Middle frontal gyrus (tissue), 1 donor: ENCODE measurements around the gene BICDL2.

Experiments used
- DNase-seq: peaks from one replicate; pipeline ENCODE4 v3.0.0-alpha.2; 2015; ENCODE audit warnings: low spot score; ENCODE audit errors: extremely low spot score

Gene BICDL2

DNA sequence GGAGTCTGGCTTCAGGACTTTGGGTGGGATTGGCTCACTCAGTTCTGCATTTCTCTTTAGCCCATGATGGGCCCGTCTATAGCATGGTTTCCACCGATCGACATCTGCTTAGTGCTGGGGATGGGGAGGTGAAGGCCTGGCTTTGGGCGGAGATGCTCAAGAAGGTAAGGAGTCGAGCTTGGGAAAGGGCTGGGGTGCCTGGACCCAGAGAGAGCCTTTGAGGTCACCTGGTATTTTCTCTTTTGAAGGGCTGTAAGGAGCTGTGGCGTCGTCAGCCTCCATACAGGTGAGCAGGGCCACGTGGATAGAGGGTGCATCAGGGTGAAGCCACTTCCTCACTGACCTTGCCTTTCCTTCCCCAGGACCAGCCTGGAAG lies 10.8 kb downstream of the BICDL2 start:
- DNase-seq = no peak

DNA sequence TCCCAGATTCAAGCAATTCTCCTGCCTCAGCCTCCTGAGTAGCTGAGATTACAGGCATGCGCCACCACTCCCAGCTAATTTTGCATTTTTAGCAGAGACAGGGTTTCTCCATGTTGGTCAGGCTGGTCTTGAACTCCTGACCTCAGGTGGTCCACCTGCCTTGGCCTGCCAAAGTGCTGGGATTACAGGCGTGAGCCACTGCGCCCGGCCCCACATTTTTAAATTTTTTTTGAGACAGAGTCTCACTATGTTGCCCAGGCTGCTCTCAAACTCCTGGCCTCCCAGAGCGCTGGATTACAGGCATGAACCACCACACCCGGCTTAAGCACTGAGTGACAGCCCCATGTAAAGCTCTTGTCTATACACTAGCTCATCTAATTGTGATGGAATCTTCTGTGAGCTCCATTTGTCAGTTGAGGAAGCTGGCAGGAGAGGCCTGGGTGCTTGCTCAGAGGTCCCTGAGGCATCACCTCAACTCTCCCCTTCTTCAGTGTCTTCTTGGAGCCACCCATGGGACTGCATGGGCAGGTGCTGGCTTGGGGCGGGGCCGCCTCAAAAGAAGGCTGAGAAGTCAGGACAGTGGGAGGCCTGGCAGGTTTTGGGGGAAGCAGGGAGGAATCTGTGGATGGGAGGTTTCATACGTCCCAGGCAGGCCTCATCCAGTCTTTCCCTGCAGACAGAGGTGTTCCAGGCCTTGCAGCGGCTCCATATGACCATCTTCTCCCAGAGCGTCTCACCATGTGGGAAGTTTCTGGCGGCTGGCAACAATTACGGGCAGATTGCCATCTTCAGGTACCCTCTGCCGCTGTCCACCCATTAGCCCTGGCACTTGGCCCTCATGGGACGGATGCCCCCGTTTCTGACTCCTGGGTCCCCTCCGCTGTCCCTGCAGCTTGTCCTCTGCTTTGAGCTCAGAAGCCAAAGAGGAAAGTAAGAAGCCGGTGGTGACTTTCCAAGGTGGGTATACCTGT lies 11.4 kb downstream of the BICDL2 start:
- no peak for DNase-seq

DNA sequence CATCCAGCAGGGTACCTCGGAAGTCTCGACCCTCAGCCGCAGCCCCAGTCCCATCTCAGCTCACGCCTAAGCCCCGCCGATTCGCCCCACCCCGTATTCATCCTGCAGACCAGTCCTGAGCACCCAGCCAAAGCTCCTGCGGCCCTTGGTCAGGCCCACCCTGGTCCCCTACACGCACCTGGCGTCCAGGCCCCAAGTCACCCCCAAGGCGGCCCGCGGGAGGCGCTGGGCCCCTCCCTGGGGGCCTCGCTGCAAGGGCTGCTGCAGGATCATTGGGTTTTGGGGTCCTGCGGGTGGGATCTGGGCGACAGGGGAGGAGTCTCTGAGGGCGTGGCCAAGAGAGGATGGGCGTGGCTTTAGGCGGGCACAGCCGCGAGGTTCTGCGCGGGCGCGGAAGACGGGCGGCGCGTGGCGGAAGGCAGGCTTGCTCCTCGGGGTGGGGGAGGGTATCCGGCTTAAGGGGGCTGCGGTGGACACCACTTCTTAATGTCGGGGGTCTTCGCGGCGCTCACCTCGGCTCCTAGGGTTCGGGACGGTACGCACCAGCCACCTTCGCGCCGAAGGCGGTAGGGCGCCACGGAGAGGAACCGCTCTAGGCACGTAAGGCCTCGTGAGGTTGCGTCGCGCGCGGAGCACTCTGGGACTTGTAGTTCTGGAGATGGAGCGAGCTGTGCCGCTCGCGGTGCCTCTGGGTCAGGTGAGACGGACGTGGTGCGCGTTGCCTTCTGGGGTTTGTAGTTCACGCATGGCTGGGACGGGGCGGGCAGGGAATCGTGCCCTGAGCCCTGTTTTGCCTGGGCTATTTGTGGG lies 12.9 kb downstream of the BICDL2 start, which contains the start of the genes HCFC1R1 and THOC6:
Gene HCFC1R1 (minus strand): TSS at position 274 of the 810 bp plus-strand sequence. CDS start 1 bp downstream, at position 273.
Gene THOC6 (plus strand): TSS at position 367 of the 810 bp plus-strand sequence. CDS start 292 bp downstream, at position 659.
- peak; percentile 96 for DNase-seq

DNA sequence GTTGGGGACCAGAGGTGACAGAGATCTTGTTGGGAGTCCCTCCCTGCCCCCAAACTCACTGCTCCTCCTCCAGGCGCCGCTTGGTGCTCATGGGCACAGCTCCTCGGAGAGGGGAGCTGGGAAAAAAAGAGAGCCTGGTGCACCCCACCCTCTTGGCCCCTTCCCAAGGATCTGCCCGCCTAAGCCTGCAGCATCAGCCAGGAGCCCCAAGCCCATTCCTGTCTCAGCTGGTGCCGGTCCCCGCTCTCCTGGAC lies 13.4 kb downstream of the BICDL2 start:
- no peak for DNase-seq

DNA sequence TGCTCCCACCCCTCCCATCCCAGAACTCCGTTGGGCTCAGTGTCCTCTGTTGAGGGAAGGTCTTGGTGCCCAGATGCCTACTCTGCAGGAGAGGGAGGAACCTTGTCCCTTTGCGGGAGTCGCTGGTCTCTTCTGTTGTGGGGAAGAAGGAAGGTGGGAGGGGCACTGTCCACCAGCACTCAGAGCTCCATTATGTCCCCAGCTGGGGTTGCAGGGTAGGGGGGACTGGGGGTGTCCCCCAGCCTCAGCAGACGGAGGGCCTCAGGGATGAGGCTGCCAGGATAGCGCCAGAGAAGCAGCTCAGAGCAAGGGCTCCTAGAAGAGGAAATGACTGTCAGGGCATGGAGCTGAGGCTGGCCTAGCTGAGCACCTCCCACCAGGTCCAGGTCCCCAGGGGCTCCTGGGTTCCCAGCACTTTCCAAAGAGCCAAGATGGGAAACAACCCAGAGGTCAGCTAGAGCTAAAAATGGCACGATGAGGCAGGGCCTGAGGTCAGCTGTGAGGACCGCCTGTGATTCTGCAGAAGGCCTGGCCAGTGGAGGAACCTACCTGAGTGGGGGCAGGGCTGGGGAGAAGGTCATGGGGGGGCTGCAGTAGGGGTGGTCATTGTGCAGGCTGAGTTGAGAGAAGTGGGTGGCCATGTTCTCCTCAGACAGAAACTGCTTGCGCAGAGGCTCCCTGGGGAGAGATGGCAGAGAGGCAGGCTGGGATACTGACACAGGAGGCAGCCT lies 13.9 kb downstream of the BICDL2 start:
- no peak for DNase-seq

DNA sequence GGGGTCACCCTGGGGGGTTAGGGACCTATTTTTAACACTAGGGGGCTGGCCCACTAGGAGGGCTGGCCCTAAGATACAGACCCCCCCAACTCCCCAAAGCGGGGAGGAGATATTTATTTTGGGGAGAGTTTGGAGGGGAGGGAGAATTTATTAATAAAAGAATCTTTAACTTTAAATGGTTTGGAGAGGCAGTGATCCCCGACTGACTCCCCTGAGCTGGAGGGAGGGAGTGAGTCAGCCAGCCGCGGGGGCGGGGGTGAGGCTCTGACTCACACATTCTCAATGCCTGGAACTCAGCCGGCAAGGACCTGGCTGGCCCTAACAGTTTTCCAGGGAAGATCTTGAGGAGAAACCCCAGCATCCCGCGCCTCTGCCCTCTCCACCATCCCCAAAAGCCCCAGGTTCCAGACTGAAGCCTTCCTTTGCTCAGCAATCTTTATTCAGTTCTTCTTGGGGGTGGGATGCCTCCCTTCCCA lies 14.5 kb downstream of the BICDL2 start:
- DNase-seq = no peak

DNA sequence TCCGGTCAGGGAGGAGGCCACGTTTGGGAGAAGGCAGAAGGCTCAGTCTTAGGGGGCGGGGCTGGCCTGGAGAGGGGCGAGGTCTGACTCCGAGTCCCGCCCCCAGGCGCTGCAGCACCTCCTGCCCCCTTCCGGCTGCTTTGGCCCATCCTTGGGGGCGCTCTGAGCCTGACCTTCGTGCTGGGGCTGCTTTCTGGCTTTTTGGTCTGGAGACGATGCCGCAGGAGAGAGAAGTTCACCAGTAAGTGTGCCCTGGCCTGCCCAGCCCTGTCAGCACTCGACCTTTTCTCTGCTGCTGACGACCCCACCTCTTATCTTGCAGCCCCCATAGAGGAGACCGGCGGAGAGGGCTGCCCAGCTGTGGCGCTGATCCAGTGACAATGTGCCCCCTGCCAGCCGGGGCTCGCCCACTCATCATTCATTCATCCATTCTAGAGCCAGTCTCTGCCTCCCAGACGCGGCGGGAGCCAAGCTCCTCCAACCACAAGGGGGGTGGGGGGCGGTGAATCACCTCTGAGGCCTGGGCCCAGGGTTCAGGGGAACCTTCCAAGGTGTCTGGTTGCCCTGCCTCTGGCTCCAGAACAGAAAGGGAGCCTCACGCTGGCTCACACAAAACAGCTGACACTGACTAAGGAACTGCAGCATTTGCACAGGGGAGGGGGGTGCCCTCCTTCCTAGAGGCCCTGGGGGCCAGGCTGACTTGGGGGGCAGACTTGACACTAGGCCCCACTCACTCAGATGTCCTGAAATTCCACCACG lies 15.1 kb downstream of the BICDL2 start:
- DNase-seq = no peak

DNA sequence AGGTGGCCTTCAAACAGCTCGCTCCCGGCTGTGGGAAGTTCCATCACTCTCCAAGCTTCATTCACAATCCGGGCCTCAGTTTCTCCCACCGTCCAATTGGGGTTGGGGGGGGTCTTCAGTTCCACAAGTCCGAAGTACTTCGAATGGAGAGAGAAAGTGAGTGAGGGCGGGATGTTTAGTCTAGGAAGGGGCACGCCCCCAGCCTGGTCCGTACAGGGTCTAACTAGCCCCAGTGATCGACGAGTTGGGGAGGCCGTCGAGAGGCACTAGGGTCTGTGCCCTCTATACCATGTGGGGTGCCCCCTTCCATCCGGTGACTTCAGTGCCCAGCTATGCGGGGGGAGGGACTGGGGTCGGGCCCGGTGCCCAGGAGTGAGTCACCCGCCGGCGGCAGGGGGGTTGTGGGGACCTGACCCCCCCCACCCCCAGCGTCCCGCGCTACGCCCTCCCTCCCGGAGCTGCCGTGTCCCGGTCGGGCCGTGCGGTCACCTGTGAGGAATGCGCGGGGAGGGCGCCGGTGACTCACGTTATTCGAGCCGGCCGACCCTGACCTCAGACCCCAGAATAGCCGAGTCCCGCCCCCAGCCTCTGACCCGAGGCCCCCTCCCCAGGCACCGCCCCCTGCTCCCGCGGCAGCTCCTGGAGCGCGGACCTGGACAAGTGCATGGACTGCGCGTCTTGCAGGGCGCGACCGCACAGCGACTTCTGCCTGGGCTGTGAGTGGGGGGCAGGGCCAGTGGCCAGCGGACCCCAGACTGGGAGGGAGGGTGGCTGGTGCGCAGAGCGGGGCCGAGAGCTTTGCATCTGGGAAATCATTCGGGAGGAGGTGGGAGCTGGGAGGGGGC lies 15.9 kb downstream of the BICDL2 start:
- no peak for DNase-seq

DNA sequence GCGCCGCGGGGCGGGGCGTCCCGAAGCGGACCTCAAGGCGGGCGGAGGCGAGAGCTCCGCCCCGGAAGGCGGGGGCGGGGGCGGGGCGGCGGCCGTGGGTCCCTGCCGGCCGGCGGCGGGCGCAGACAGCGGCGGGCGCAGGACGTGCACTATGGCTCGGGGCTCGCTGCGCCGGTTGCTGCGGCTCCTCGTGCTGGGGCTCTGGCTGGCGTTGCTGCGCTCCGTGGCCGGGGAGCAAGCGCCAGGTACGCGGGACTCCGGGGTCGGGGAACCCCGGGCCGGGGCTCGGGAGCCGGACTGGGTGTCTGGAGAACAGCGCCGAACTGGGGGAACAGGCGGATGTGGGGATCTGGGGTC lies 16.5 kb downstream of the BICDL2 start, which contains the start of gene TNFRSF12A:
Gene TNFRSF12A (plus strand): TSS at position 122 of the 357 bp plus-strand sequence. CDS start 30 bp downstream, at position 152.
- no peak for DNase-seq

DNA sequence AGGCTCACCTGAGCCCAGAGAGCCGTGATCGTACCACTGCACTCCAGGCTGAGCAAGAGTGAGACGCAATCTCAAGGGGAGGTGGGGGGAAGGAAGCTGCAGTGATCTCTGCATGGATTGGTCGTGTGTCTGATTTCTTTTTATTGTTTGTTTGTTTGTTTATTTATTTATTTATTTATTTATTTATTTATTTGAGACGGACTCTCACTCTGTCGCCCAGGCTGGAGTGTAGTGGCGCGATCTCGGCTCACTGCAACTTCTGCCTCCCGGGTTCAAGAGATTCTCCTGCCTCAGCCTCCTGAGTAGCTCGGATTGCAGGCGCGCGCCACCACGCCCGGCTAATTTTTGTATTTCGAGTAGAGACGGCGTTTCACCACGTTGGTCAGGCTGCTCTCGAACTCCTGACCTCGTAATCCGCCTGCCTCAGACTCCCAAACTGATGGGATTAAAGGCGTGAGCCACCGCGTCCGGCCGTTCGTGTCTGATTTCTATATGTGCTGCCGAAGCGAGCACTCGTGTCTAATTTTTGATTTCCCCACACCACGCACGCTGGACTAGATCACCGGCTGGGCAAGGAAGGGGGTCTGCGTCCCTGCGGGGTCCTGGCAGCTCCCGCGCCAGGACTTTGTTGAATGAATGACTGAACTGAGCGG lies 17.0 kb downstream of the BICDL2 start:
- no peak for DNase-seq

DNA sequence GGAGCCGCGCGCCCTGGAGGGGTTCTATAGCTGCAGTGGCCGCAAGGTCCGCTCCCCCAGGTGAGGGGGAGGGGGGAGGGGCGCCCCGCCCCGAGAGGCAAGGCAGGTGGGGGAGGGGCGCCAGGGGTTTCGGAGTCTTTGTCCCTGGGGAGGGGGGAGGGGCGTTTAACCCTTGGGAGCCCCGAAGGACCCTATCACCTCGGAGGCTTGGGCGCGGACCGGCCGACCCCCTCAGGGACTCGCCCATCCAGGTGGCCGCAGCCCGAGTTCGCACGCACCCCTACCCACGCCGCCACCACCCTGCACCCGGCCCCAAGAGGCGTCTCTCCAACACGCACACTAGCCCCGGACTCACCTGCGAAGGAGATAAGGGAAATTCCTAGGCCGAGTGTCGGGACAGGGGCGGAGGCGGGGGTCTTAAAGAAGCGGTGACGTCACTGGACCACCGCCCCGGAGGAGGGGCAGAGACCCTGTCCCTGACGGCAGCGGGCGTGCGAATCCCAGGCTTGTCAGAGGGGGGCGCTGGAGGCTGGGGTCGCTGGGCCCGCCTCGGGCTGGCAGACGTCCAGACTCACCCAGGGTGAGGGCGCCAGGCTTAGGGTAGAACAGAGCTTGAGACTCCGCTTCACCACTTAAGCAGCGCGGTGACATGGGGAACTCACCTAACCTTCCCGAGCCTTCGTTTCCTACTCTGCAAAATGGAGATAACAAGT lies 18.8 kb downstream of the BICDL2 start, which contains the start of gene CLDN6:
Gene CLDN6 (minus strand): TSS at position 390 of the 713 bp plus-strand sequence. CDS start 2,162 bp downstream, outside the sequence.
- no peak for DNase-seq

DNA sequence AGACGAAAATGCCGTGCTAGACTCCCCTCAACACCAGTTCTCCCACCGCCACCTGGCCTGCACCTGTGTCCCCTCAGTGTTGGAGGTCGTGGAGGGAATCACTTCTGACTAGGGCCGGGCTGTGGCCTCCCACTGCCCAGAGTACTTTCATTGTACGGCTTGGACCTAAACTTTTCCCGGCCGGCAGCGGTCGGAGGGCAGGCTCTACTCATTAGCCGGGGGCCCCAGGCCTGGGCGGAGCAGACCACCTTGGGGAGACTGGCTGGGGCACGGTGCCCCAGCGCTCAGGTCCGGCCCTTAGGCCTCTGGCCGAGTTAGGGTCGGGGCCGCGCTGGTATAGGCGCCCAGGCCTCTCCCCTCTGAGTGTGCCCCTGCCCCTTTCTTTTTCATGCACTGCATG lies 19.4 kb downstream of the BICDL2 start:
- DNase-seq = no peak

DNA sequence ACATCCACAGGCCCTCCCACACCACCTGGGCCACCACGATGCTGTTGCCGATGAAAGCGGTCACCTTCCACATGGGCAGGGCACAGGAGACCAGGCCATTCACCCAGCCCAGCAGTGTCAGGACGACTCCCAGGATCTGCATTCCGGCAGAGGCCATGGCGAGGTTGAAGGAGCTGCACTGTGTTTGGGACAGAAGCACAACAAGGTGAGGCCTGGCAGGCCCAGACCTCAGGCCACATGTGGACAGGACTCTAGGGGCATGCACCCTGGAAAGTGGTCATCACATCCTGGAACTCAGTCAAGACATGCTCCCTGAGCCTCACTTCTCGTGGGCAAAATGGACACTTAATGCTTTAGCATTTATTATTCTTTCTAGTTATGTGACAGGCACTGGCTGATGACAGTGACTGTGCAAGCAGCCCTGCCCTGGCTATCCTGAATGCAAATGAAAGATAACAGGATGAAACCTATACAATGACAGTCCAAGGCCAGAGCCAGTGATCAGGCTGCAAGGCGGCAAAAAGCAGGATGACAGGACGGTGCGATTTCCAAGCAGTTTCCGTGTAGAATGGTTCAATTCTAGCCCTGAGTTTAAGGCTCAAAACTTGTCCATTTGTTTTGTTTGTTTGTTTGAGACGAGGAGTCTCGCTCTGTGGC lies 20.8 kb downstream of the BICDL2 start:
- DNase-seq = no peak

DNA sequence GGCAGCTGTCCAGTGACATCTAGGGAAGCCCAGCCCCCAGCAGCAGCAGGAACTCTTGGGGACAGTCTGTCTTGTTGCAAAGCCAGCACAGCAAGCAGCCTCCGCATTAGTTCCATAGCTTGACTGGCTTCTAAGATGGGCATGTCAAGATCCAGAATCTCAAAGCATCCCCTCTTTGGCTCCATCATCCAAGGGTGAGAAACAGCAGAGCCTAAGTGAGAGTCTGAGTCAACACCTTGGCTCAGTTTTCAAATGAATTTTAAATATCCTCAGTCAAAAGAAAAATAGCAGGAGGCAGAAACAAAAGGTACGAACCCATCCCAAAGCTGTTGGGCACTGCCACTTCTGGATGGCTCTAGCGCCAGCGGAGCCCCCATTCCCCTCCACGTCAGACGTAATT lies 21.8 kb downstream of the BICDL2 start:
- DNase-seq = no peak

DNA sequence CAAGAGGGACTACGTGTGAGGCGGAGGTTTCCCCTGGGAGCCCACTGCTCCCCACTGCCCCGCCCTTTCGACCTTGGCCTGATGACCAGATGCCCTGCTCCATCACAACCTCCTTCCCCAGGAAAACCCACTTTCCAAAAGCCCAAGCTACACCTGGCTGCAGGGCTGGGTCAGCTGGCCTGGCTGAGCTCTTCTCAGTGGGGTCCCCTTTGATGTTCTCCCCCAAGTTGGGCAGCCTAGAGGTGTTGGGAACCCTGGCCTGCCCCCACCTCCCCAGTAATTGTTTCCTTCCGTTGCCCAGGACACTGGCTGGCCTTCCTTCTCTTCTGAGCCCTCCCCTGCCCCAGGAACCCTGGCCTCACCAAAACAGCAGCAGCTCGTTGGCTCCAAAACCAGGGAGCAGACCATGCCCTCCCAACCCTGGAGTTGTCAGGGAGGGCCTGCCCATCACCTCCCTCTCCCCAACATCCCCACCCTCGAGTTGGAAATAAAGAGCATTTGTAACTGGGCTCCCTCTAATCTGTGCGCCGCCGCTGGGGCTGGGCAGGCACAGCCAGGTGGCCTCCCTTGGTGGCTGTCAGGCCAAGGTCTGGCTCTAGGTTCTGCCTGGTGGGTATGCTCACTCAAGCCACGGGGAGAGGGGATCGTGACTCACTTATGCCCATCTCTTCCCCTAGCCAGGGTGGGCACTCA lies 22.6 kb downstream of the BICDL2 start:
- DNase-seq = no peak

DNA sequence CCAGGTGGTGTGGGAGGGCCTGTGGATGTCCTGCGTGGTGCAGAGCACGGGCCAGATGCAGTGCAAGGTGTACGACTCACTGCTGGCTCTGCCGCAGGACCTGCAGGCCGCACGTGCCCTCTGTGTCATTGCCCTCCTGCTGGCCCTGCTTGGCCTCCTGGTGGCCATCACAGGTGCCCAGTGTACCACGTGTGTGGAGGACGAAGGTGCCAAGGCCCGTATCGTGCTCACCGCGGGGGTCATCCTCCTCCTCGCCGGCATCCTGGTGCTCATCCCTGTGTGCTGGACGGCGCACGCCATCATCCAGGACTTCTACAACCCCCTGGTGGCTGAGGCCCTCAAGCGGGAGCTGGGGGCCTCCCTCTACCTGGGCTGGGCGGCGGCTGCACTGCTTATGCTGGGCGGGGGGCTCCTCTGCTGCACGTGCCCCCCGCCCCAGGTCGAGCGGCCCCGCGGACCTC lies 23.2 kb downstream of the BICDL2 start:
- no peak for DNase-seq

DNA sequence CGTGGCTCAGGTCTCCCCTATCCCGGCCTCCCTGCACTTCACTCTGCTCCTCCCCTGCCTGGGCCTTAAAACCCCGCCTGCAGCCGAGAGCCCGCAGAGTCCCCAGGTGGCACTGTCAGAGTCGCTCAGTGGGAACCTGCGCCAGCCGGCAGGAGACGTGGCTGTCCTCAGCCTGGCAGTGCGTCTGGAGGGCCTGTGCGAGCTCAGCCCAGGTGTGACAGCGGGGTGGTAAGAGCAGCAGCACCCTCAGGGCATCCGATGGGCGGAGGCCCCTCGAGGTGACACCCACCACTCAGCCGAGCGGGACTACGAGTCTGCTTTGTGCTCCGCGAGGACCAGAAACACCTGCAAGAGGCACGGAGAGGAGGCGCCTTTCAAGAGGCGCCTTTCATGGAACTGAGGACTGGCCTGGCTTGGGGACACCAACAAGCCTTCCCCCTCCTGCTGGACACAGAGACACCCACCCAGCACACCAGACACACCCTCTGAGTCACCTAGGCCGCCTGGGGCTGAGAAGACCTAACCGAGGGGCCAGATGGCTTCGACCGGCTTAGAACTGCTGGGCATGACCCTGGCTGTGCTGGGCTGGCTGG lies 23.8 kb downstream of the BICDL2 start, which contains the start of gene CLDN9:
Gene CLDN9 (plus strand): TSS at position 96 of the 593 bp plus-strand sequence. CDS start 440 bp downstream, at position 536.
- DNase-seq = no peak
